HepG2 (cell line): Measurements from ENCODE around the gene RAB8A. TPM values are rescaled to one million over a fixed set of nuclear protein-coding genes. Genes with fewer than 3 reads are reported as not detected.

Source experiments
- ATAC-seq: fragments of 200-7000 bp; cut with Tn5 transposase; 3 replicates; pipeline ENCODE4 v1.9.1; 2020; ENCODE audit warnings: mild to moderate bottlenecking, moderate library complexity
- BruUV-seq: library from RNA; stranded (reverse); fragments of 400-500 nt; replicated peaks from 2 replicates; lab custom pipeline; 2021; lab: Mats Ljungman, UMichigan
- CTCF ChIA-PET: fragments of 300-600 bp; formaldehyde crosslinking; extraction: SDS; loops from one replicate; lab custom pipeline; 2021; ENCODE audit warnings: low total read pairs, inconsistent platforms, low intra/inter-chr PET ratio; lab: Yijun Ruan, JAX
- POLR2A ChIA-PET: fragments of 350-600 bp; sonication (Branson Sonifier 250); formaldehyde crosslinking; loops from one replicate; lab custom pipeline; 2020; ENCODE audit warnings: antibody characterized with exemption, inconsistent platforms; lab: Yijun Ruan, JAX
- DNase-seq: peaks from one replicate; pipeline ENCODE4 v3.0.0-alpha.2; 2015; ENCODE audit warnings: low spot score
- FAIRE-seq: peaks from 3 replicates; lab custom pipeline; 2011; peaks lifted over from hg19 to GRCh38; lab: Jason Lieb, UNC
- H2AFZ ChIP-seq: one replicate; pipeline ENCODE4 v1.6.1; 2011; ENCODE audit warnings: low read length, inconsistent platforms
- H3K27ac ChIP-seq: fragments of 300-600 bp; 3 replicates; pipeline ENCODE4 v1.8.0; 2011; ENCODE audit warnings: mixed run types, mild to moderate bottlenecking, mixed read lengths, low read length, inconsistent platforms; ENCODE audit not compliant: insufficient read depth; ENCODE audit errors: extremely low read length
- H3K27me3 ChIP-seq, 2 experiments: fragments of 200-600 bp in 1 of 2; 2 replicates in 1 of 2; 3 replicates in 1 of 2; pipeline versions ENCODE4 v1.6.0 to v1.8.0; 2011; ENCODE audit warnings: low read length in 2 of 2, mild to moderate bottlenecking in 2 of 2, moderate library complexity in 2 of 2, inconsistent platforms in 1 of 2; ENCODE audit not compliant: insufficient read depth in 2 of 2, control insufficient read depth in 1 of 2
- H3K36me3 ChIP-seq, 2 experiments: fragments of 200-600 bp in 1 of 2; replicated peaks in 1 of 2; 2 replicates in 1 of 2; 3 replicates in 1 of 2; pipeline versions ENCODE4 v1.5.1 to v1.8.0; 2011; ENCODE audit warnings: low read length in 2 of 2, inconsistent platforms in 1 of 2; ENCODE audit not compliant: insufficient read depth in 2 of 2, control insufficient read depth in 1 of 2
- H3K4me1 ChIP-seq: 2 replicates; pipeline ENCODE4 v1.5.1; 2012; ENCODE audit warnings: low read length, inconsistent platforms; ENCODE audit not compliant: insufficient read depth
- H3K4me2 ChIP-seq: 2 replicates; pipeline ENCODE4 v1.6.0; 2011; ENCODE audit warnings: low read depth, low read length, inconsistent platforms
- H3K4me3 ChIP-seq, 3 experiments: fragments of 200-600 bp in 1 of 3; sonication (generic), shearing (Covaris generic) in 1 of 3; replicated peaks in 1 of 3; 2 replicates each; pipeline ENCODE4 v1.5.1; 2011 to 2016; ENCODE audit warnings: low read length in 3 of 3, inconsistent platforms in 2 of 3, low read depth in 2 of 3, mild to moderate bottlenecking in 2 of 3, control low read depth in 1 of 3, mixed read lengths in 1 of 3; ENCODE audit not compliant: insufficient read depth in 1 of 3
- H3K79me2 ChIP-seq: one replicate; pipeline ENCODE4 v1.6.1; 2011; ENCODE audit warnings: low read length, inconsistent platforms; ENCODE audit not compliant: insufficient read depth
- H3K9ac ChIP-seq: 2 replicates; pipeline ENCODE4 v1.6.0; 2011; ENCODE audit warnings: mild to moderate bottlenecking, low read depth, low read length, inconsistent platforms; ENCODE audit not compliant: insufficient read depth
- H3K9me3 ChIP-seq: 2 replicates; pipeline ENCODE4 v1.5.1; 2012; ENCODE audit warnings: mild to moderate bottlenecking, low read length
- H4K20me1 ChIP-seq: 2 replicates; pipeline ENCODE4 v1.6.0; 2011; ENCODE audit warnings: inconsistent platforms, mild to moderate bottlenecking, low read length, moderate library complexity; ENCODE audit not compliant: insufficient read depth
- ZNF263 ChIP-seq: sonication (generic); formaldehyde crosslinking; IDR thresholded peaks from 2 replicates; pipeline ENCODE4 v1.4.0; 2020; ENCODE audit warnings: missing genetic modification reagents
- ZNF768 ChIP-seq: sonication (generic); formaldehyde crosslinking; IDR thresholded peaks from 2 replicates; pipeline ENCODE4 v1.4.0; 2020; ENCODE audit warnings: missing genetic modification reagents
- WGBS: methylation state at CpG from one replicate; pipeline ENCODE4 v1.1.6; 2017; ENCODE audit warnings: low lambda C conversion rate; 5-methylcytosine and 5-hydroxymethylcytosine counted together
- in situ Hi-C: cut with HindIII; loops from 2 replicates; pipeline ENCODE4 v1.10.0; 2017; ENCODE audit warnings: low pct_unique_long_range_greater_than_20kb; ENCODE audit not compliant: extremely low pct_ligation_motif_present
- intact Hi-C: fragments of 100-400 bp; cut with micrococcal nuclease; formaldehyde crosslinking; loops from one replicate; pipeline ENCODE4 v1.10.0; 2022; ENCODE audit not compliant: unreplicated experiment
- polyA plus RNA-seq, 8 experiments: library from polyadenylated mRNA; depleted of rRNA in 3 of 8; stranded (reverse) in 7 of 8; unstranded in 1 of 8; fragments of >200 nt; fragmentation: Illumina TruSeq in 4 of 8; extraction: Trizol in 4 of 8; gene quantifications; 2 replicates each; pipeline versions ENCODE4 v1.2.1 to v1.2.3, GENCODE V29; 2011 to 2016; ENCODE audit warnings: low read depth in 4 of 8, missing spikeins in 1 of 8, mixed read lengths in 1 of 8; ENCODE audit not compliant: insufficient read depth in 1 of 8
- total RNA-seq, 5 experiments: library from RNA; depleted of rRNA; stranded (reverse); fragments of >200 nt; fragmentation: Illumina TruSeq; extraction: Trizol; gene quantifications; 2 replicates each; pipeline ENCODE4 v1.2.3, GENCODE V29; 2016; ENCODE audit warnings: low read depth in 1 of 5
- TF ChIP-seq, protein P1 (sequence below): sonication (generic); formaldehyde crosslinking; conservative IDR thresholded peaks from 2 replicates; pipeline ENCODE4 v1.4.0; 2020; ENCODE audit warnings: missing genetic modification reagents
- TF ChIP-seq, protein P2 (sequence below): sonication (generic); formaldehyde crosslinking; IDR thresholded peaks from one replicate; pipeline ENCODE4 v1.5.1; 2020; ENCODE audit warnings: mild to moderate bottlenecking, missing genetic modification reagents; ENCODE audit errors: not compliant biosample characterization

Gene RAB8A
- total and polyA plus RNA-seq, 2 of the 13 experiments (the other 11 are each of a cell fraction or from before 2014, with no cell fraction given): 36.7 to 45.0 TPM

DNA sequence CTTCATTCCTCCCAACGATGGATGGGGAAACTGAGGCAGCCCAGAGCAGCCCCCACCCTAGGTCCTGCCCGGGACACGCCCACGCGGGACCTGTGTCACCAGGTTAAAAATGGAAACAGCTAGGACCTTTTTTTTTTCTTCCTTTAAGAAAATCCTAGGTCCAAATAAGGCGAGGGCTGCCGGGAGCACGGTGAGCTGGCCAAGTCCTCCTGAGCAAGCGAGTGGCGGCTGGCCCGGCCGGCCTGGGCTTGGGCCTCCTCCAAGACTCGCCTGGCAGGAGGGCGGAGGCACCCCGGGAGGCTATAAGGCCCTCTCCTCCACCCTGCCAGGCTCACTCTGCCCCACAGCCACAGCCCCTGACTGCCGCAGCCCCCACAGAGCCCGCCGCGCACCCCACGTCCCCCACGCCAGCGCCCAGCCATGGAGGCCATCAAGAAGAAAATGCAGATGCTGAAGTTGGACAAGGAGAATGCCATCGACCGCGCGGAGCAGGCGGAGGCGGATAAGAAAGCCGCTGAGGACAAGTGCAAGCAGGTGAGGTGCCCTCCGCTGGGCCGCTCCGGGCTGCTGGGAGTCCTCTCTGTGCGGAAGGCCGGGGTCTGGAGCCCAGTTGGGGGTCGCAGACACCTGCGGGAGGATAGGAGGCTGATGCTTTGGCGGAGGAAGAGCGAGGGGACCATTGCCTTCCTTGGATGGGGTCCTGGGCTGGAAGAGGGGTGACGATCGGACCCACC, 44.3 kb upstream of the RAB8A start:
- no peak overlapping the region for H3K4me2 ChIP-seq
- H3K27me3 ChIP-seq: no peaks in the 10 kb centered on the region
- peaks cover 58% of the 10 kb centered on the region for H3K4me1 ChIP-seq
- FAIRE-seq: no peak
- no peaks in the 10 kb centered on the region for H4K20me1 ChIP-seq
- ChIA-PET CTCF (interaction anchor here (1.3 to 3.5 kb wide), 5 partner anchors 25 to 118 kb away, joined by 4 to 21 read pairs (median 4); partner anchors contain the start of gene FAM32A), POLR2A (interaction anchor here (1.2 kb wide), 1 partner anchor 9 kb away, joined by 3 read pairs; the partner anchor contains the start of gene TPM4)
- TF ChIP-seq ZNF263 (CRISPR knock-in tag) (peak; percentile 85), ZNF768 (CRISPR knock-in tag) (peak; percentile 95)
- TF ChIP-seq, protein P1, sequence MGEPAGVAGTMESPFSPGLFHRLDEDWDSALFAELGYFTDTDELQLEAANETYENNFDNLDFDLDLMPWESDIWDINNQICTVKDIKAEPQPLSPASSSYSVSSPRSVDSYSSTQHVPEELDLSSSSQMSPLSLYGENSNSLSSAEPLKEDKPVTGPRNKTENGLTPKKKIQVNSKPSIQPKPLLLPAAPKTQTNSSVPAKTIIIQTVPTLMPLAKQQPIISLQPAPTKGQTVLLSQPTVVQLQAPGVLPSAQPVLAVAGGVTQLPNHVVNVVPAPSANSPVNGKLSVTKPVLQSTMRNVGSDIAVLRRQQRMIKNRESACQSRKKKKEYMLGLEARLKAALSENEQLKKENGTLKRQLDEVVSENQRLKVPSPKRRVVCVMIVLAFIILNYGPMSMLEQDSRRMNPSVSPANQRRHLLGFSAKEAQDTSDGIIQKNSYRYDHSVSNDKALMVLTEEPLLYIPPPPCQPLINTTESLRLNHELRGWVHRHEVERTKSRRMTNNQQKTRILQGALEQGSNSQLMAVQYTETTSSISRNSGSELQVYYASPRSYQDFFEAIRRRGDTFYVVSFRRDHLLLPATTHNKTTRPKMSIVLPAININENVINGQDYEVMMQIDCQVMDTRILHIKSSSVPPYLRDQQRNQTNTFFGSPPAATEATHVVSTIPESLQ: no peak
- no peak for DNase-seq
- no peak overlapping the region for H3K9ac ChIP-seq
- WGBS: 95% methylated on average over 29 of the region's 40 CpGs
- H3K79me2 ChIP-seq: no peaks in the 10 kb centered on the region
- H3K9me3 ChIP-seq: no peaks in the 10 kb centered on the region
- no peaks in the 10 kb centered on the region for H3K36me3 ChIP-seq
- no peak overlapping the region for H3K4me3 ChIP-seq
- no peak for ATAC-seq
- H3K27ac ChIP-seq: no peak overlapping the region
- in situ Hi-C loops (no loop called here), intact Hi-C loops (no loop called here)
- BruUV-seq: no TSS peak
- no peak overlapping the region for H2AFZ ChIP-seq

DNA sequence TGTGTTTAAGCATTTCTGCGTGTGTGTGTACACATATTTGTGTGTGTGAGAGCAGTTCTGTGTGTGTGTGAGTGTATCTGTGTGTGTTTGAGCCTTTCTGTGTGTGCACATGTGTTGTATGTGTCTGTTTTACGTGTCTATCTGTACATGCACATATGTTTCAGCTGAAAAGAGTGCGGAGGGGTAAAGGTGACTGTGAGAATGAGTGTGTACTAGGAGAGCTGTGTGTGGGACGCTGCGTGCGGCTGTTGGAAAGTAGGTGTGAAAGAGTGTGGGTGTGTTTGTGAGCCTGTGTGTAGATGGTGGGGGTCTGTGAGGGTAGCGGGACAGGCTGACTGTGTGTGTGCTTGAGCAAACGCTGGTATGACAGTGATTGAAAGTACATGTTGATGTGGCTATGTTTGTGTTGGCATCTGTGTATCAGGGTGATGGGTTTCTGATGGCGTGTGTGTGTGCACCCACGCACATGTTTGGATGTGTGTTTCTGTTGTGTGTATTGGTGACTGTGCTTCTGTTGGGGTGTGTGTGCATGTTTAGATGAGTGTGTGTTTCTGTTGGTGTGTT, 42.9 kb upstream of the RAB8A start:
- no peak for FAIRE-seq
- TF ChIP-seq, protein P2, sequence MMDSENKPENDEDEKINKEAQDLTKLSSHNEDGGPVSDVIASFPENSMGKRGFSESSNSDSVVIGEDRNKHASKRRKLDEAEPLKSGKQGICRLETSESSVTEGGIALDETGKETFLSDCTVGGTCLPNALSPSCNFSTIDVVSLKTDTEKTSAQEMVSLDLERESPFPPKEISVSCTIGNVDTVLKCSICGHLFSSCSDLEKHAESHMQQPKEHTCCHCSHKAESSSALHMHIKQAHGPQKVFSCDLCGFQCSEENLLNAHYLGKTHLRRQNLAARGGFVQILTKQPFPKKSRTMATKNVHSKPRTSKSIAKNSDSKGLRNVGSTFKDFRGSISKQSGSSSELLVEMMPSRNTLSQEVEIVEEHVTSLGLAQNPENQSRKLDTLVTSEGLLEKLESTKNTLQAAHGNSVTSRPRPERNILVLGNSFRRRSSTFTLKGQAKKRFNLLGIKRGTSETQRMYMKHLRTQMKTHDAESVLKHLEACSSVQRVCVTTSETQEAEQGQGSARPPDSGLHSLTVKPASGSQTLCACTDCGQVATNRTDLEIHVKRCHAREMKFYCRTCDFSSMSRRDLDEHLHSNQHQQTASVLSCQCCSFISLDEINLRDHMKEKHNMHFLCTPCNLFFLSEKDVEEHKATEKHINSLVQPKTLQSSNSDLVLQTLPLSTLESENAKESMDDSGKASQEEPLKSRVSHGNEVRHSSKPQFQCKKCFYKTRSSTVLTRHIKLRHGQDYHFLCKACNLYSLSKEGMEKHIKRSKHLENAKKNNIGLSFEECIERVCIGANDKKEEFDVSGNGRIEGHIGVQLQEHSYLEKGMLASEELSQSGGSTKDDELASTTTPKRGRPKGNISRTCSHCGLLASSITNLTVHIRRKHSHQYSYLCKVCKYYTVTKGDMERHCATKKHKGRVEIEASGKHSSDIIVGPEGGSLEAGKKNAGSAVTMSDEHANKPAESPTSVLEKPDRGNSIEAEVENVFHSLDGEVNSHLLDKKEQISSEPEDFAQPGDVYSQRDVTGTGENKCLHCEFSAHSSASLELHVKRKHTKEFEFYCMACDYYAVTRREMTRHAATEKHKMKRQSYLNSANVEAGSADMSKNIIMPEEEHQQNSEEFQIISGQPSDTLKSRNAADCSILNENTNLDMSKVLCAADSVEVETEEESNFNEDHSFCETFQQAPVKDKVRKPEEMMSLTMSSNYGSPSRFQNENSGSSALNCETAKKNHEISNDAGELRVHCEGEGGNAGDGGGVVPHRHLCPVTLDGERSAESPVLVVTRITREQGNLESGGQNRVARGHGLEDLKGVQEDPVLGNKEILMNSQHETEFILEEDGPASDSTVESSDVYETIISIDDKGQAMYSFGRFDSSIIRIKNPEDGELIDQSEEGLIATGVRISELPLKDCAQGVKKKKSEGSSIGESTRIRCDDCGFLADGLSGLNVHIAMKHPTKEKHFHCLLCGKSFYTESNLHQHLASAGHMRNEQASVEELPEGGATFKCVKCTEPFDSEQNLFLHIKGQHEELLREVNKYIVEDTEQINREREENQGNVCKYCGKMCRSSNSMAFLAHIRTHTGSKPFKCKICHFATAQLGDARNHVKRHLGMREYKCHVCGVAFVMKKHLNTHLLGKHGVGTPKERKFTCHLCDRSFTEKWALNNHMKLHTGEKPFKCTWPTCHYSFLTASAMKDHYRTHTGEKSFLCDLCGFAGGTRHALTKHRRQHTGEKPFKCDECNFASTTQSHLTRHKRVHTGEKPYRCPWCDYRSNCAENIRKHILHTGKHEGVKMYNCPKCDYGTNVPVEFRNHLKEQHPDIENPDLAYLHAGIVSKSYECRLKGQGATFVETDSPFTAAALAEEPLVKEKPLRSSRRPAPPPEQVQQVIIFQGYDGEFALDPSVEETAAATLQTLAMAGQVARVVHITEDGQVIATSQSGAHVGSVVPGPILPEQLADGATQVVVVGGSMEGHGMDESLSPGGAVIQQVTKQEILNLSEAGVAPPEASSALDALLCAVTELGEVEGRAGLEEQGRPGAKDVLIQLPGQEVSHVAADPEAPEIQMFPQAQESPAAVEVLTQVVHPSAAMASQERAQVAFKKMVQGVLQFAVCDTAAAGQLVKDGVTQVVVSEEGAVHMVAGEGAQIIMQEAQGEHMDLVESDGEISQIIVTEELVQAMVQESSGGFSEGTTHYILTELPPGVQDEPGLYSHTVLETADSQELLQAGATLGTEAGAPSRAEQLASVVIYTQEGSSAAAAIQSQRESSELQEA (CRISPR knock-in tag): no peak

More for the DNA sequence above, 42.9 kb upstream of the RAB8A start:
- Histone ChIP-seq H4K20me1 (no peaks in the 10 kb centered on the region), H2AFZ (no peak overlapping the region), H3K4me3 (no peak overlapping the region), H3K4me2 (no peak overlapping the region), H3K79me2 (no peaks in the 10 kb centered on the region), H3K27me3 (no peaks in the 10 kb centered on the region), H3K9ac (no peak overlapping the region), H3K9me3 (no peaks in the 10 kb centered on the region), H3K4me1 (peaks cover 72% of the 10 kb centered on the region), H3K36me3 (no peaks in the 10 kb centered on the region), H3K27ac (no peak overlapping the region)
- WGBS: 87% methylated on average over 10 of the region's 10 CpGs
- in situ Hi-C loops: no loop called here
- intact Hi-C loops: no loop called here
- ATAC-seq: no peak
- POLR2A ChIA-PET: no interaction called here
- CTCF ChIA-PET: interaction anchor here (1.8 kb wide), 1 partner anchor 114 kb away, joined by 4 read pairs; no protein-coding TSS in a partner anchor
- BruUV-seq: no TSS peak
- DNase-seq: no peak
